ENCODE measurements around the gene TDRKH.

- no peak for TF ChIP-seq CTCF (IDR thresholded peaks at IDR 0.05; ENCODE audit: low read length)
- TF ChIP-seq EZH2 (optimal IDR thresholded peaks at IDR 0.05; ENCODE audit: low read depth, low read length) = no peak
Observed at GRCh38 chr1:151803164-151803563, 12.9 kb upstream of the TDRKH start.

All from MM.1S (cell line).